HCT116 (cell line): ENCODE data around the gene SDCBP2. TPM values are rescaled to one million over a fixed set of nuclear protein-coding genes. Genes with fewer than 3 reads are reported as not detected.

Experiments
- ATAC-seq: fragments of 200-7000 bp; cut with Tn5 transposase; 2 replicates; pipeline ENCODE4 v1.9.1; 2020; ENCODE audit warnings: mild to moderate bottlenecking, moderate library complexity
- BruUV-seq: library from RNA; stranded (reverse); fragments of 400-500 nt; replicated peaks from 2 replicates; lab custom pipeline; 2021; lab: Mats Ljungman, UMichigan
- CTCF ChIA-PET: fragments of 300-600 bp; sonication (Branson Sonifier 250); formaldehyde crosslinking; loops from one replicate; lab custom pipeline; 2021; ENCODE audit warnings: antibody characterized with exemption; lab: Charles Lee
- POLR2A ChIA-PET: fragments of 300-600, 350-600 bp; sonication (Branson Sonifier 250); formaldehyde crosslinking; loops from one replicate; lab custom pipeline; 2021; ENCODE audit warnings: antibody characterized with exemption; lab: Charles Lee
- RAD21 ChIA-PET, 2 experiments: fragments of 300-600 bp; sonication (Branson Sonifier 250); formaldehyde crosslinking; loops; one replicate each; lab custom pipeline; 2023; ENCODE audit warnings: low total read pairs in 2 of 2; ENCODE audit not compliant: uncharacterized antibody in 2 of 2, unreplicated experiment in 2 of 2, low non-redundant PET in 1 of 2; lab: Charles Lee
- DNase-seq: peaks from one replicate; pipeline ENCODE4 v3.0.0-alpha.2; 2010; ENCODE audit warnings: low read depth, low spot score
- H2AFZ ChIP-seq: fragments of 200-600 bp; shearing (Covaris generic), sonication (generic); 2 replicates; pipeline ENCODE4 v1.6.1; 2017; ENCODE audit warnings: low read depth, mixed run types, mixed read lengths, antibody characterized with exemption, low read length; ENCODE audit not compliant: poor library complexity, severe bottlenecking
- H3K27ac ChIP-seq: 2 replicates; pipeline ENCODE4 v1.5.1; 2012; ENCODE audit warnings: low read depth, low read length
- H3K27me3 ChIP-seq: fragments of 200-600 bp; sonication (generic); 2 replicates; pipeline ENCODE4 v1.6.1; 2016; ENCODE audit warnings: mixed run types, low read length, mixed read lengths; ENCODE audit not compliant: insufficient read depth
- H3K36me3 ChIP-seq, 2 experiments: fragments of 200-500 bp in 1 of 2; fragments of 200-600 bp in 1 of 2; sonication (Bioruptor generic) in 1 of 2; sonication (generic) in 1 of 2; 2 replicates each; pipeline versions ENCODE4 v1.5.1 to v1.6.1; 2014 to 2016; ENCODE audit warnings: low read length in 2 of 2, inconsistent platforms in 1 of 2, mixed read lengths in 1 of 2, mixed run types in 1 of 2; ENCODE audit not compliant: insufficient read depth in 2 of 2, control insufficient read depth in 1 of 2
- H3K4me1 ChIP-seq, 2 experiments: fragments of 200-600 bp in 1 of 2; sonication (generic) in 1 of 2; 2 replicates each; pipeline versions ENCODE4 v1.5.1 to v1.6.1; 2012 to 2017; ENCODE audit warnings: low read length in 2 of 2, inconsistent platforms in 1 of 2, mild to moderate bottlenecking in 1 of 2, mixed read lengths in 1 of 2, mixed run types in 1 of 2, moderate library complexity in 1 of 2; ENCODE audit not compliant: insufficient read depth in 2 of 2, control insufficient read depth in 1 of 2
- H3K4me2 ChIP-seq: fragments of 200-600 bp; sonication (generic); 2 replicates; pipeline ENCODE4 v1.6.1; 2017; ENCODE audit warnings: mixed run types, low read length, mixed read lengths
- H3K4me3 ChIP-seq, 2 experiments: fragments of 200-600 bp in 1 of 2; sonication (generic) in 1 of 2; replicated peaks in 1 of 2; 2 replicates each; pipeline ENCODE4 v1.5.1; 2011 to 2016; ENCODE audit warnings: low read length in 2 of 2, control low read depth in 1 of 2, low read depth in 1 of 2, mild to moderate bottlenecking in 1 of 2, mixed read lengths in 1 of 2, mixed run types in 1 of 2
- H3K79me2 ChIP-seq: fragments of 200-600 bp; sonication (generic); 2 replicates; pipeline ENCODE4 v1.6.1; 2017; ENCODE audit warnings: mild to moderate bottlenecking, mixed run types, low read length, moderate library complexity, mixed read lengths; ENCODE audit not compliant: insufficient read depth
- H3K9ac ChIP-seq: fragments of 200-600 bp; sonication (generic); 2 replicates; pipeline ENCODE4 v1.6.1; 2016; ENCODE audit warnings: low read length, mixed read lengths
- H3K9me2 ChIP-seq: fragments of 200-600 bp; sonication (generic), shearing (Covaris generic); 2 replicates; pipeline ENCODE4 v1.6.1; 2017; ENCODE audit warnings: mixed run types, mild to moderate bottlenecking, moderate library complexity; ENCODE audit not compliant: insufficient read depth
- H3K9me3 ChIP-seq, 2 experiments: fragments of 200-500 bp in 1 of 2; fragments of 200-600 bp in 1 of 2; sonication (Bioruptor generic) in 1 of 2; sonication (generic) in 1 of 2; 2 replicates each; pipeline ENCODE4 v1.6.1; 2014 to 2017; ENCODE audit warnings: low read length in 2 of 2, mixed read lengths in 2 of 2, inconsistent platforms in 1 of 2, low read depth in 1 of 2, mild to moderate bottlenecking in 1 of 2, mixed run types in 1 of 2, moderate library complexity in 1 of 2; ENCODE audit not compliant: control insufficient read depth in 1 of 2, insufficient read depth in 1 of 2
- H4K20me1 ChIP-seq: fragments of 200-600 bp; sonication (generic), shearing (Covaris generic); 2 replicates; pipeline ENCODE4 v1.6.1; 2017; ENCODE audit warnings: mixed run types, mild to moderate bottlenecking, moderate library complexity; ENCODE audit not compliant: insufficient read depth
- ATF3 ChIP-seq: IDR thresholded peaks from 2 replicates; pipeline ENCODE4 v1.6.1; 2012
- CTCF ChIP-seq, 3 experiments: fragments of 200-600 bp in 1 of 3; sonication (generic) in 1 of 3; IDR thresholded peaks in 2 of 3; conservative IDR thresholded peaks in 1 of 3; 2 replicates each; pipeline ENCODE4 v1.5.1; 2012 to 2017; ENCODE audit warnings: low read depth in 2 of 3, low read length in 2 of 3, antibody characterized with exemption in 1 of 3, borderline replicate concordance in 1 of 3, control low read depth in 1 of 3, mild to moderate bottlenecking in 1 of 3, mixed read lengths in 1 of 3, mixed run types in 1 of 3, moderate library complexity in 1 of 3; ENCODE audit not compliant: insufficient read depth in 1 of 3
- EGR1 ChIP-seq: IDR thresholded peaks from 2 replicates; pipeline ENCODE4 v1.6.1; 2012; ENCODE audit warnings: low read depth
- ELF1 ChIP-seq: IDR thresholded peaks from 2 replicates; pipeline ENCODE4 v1.6.1; 2012; ENCODE audit warnings: low read depth, borderline replicate concordance
- EZH2phosphoT487 ChIP-seq: fragments of 200-600 bp; IDR thresholded peaks from 2 replicates; pipeline ENCODE4 v1.6.1; 2018; ENCODE audit warnings: antibody characterized with exemption, borderline replicate concordance
- FOSL1 ChIP-seq: IDR thresholded peaks from 2 replicates; pipeline ENCODE4 v1.6.1; 2012; ENCODE audit warnings: low read depth
- JUND ChIP-seq: IDR thresholded peaks from 2 replicates; pipeline ENCODE4 v1.6.1; 2012
- MAX ChIP-seq: IDR thresholded peaks from 2 replicates; pipeline ENCODE4 v1.6.1; 2012
- POLR2A ChIP-seq: IDR thresholded peaks from 2 replicates; pipeline ENCODE4 v1.7.0; 2011; ENCODE audit warnings: borderline replicate concordance; ENCODE audit not compliant: insufficient read depth, insufficient read length; ENCODE audit errors: extremely low read depth
- RAD21 ChIP-seq: IDR thresholded peaks from 2 replicates; pipeline ENCODE4 v1.6.1; 2012; ENCODE audit warnings: low read depth, mild to moderate bottlenecking
- REST ChIP-seq: IDR thresholded peaks from 2 replicates; pipeline ENCODE4 v1.6.1; 2012; ENCODE audit warnings: low read depth
- ZBTB33 ChIP-seq: IDR thresholded peaks from 2 replicates; pipeline ENCODE4 v1.6.1; 2011; ENCODE audit warnings: mild to moderate bottlenecking, low read length, moderate library complexity; ENCODE audit not compliant: insufficient replicate concordance; ENCODE audit errors: extremely low read depth
- intact Hi-C: fragments of 100-400 bp; cut with micrococcal nuclease; formaldehyde crosslinking; loops from 2 replicates; pipeline ENCODE4 v1.10.0; 2022
- total RNA-seq: library from RNA; stranded (reverse); gene quantifications from one replicate; pipeline ENCODE4 v1.2.1, GENCODE V29; 2021; ENCODE audit not compliant: unreplicated experiment

SDCBP2 gene
- total RNA-seq, 1 experiment from 2014 or later: 3.4 TPM

- POLR2A ChIA-PET: no interaction called here
- intact Hi-C loops: no loop called here
- Histone ChIP-seq H3K9me3 (no peaks in the 10 kb centered on the region), H3K4me1 (peaks cover 0 to 5% of the 10 kb centered on the region in 2 experiments; a peak in 1 of 4 replicates), H3K4me2 (no peak overlapping the region), H3K9ac (no peak overlapping the region), H3K4me3 (no peak overlapping the region), H3K36me3 (0 out of 4 replicates have a peak, but pooled peaks cover 0 to 3% of the 10 kb centered on the region in 2 experiments), H3K79me2 (peaks cover 22% of the 10 kb centered on the region; the same call in 1 of the 2 replicates), H3K27me3 (no peaks in the 10 kb centered on the region), H2AFZ (no peak overlapping the region), H4K20me1 (no peaks in the 10 kb centered on the region), H3K9me2 (no peaks in the 10 kb centered on the region), H3K27ac (no peak overlapping the region)
- RAD21 ChIA-PET: no interaction called here
- no TSS peak for BruUV-seq
- CTCF ChIA-PET: no interaction called here
- no peak for DNase-seq
- ATAC-seq: no peak
- no peak for TF ChIP-seq MAX
- TF ChIP-seq EGR1: no peak
- no peak for TF ChIP-seq ZBTB33
- TF ChIP-seq ATF3: no peak
- no peak for TF ChIP-seq ELF1
- TF ChIP-seq JUND: no peak
- TF ChIP-seq RAD21: no peak
- TF ChIP-seq FOSL1: no peak
- no peak for TF ChIP-seq POLR2A
- TF ChIP-seq REST: no peak
- TF ChIP-seq CTCF (IDR thresholded peaks at IDR 0.05 in 2 of 3, conservative IDR thresholded peaks at IDR 0.05 in 1 of 3; ENCODE audit: borderline replicate concordance in 1 of 3, insufficient read depth in 1 of 3, low read depth in 2 of 3, low read length in 2 of 3): no peak
- no peak for TF ChIP-seq EZH2phosphoT487
These were observed 16.3 kb upstream of the SDCBP2 start for GRCh38 chr20:1345030-1345755.
